Epithelial cell of alveolus of lung (primary cell): ENCODE measurements around the gene GLIPR1L2. TPM values are rescaled to one million over a fixed set of nuclear protein-coding genes. Genes with fewer than 3 reads are reported as not detected.

Source experiments
- total RNA-seq: library from RNA; depleted of rRNA; stranded (reverse); fragments of >200 nt; gene quantifications from 2 replicates; pipeline ENCODE4 v1.2.1, GENCODE V29; 2015

The GLIPR1L2 gene
- total RNA-seq = 0.13 TPM in 1 of 2 replicates, not detected in the other

DNA sequence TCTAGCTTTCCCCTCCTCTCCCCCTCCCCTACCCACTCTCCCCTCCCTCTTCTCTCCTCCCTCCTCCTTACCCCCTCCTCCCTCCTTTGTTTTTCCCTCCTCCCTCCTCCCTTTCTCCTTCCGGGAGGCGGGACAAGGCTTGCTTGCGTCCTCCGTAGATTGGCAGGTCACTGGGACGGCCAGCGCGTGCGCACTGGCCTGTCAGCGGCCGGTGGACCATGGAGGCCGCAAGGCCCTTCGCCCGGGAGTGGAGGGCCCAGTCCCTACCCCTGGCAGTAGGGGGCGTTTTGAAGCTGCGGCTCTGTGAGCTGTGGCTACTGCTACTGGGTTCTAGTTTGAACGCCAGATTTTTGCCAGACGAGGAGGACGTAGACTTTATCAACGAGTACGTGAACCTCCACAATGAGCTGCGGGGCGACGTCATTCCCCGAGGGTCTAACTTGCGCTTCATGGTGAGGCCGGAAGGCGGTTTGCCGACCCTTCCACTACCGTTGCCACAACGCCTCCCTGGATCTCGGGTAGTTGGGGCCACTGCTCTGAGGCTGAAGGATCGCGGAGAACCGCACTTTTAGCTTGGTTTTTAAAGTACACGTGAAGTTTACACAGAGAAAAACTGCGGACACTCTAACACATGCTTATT, at the start of gene GLIPR1L2:
Gene GLIPR1L2 (plus strand): TSS at position 191 of the 640 bp plus-strand sequence. CDS start 28 bp downstream, at position 219.

DNA sequence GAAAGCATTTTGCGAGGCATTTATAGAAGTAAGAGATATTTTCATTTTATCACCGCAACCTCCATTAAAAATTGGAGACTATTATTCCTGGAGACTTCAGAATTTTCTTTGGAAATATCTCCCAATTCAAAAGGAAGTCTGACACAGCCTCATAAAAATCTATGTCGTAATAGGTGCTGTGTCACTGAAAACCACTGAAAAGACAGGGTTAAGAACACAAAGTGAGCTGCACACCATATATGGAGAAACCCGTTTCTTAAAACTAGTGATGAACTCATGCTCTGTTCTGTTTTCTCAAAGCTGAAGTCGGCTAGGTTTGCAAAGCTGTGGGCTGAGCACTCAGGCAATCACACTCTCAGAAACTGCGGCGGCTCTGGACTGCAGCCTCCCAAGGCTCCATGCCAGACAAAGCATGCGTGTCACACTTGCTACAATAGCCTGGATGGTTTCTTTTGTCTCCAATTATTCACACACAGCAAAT, 89.6 kb downstream of the GLIPR1L2 start, which contains the start of gene GLIPR1:
Gene GLIPR1 (plus strand): TSS at position 287 of the 481 bp plus-strand sequence. CDS start 126 bp downstream, at position 413.

Other genes starting within 250 kb of the GLIPR1L2 start
- not detected in 2 replicates for gene KCNC2, start 181.2 kb upstream of the GLIPR1L2 start, total RNA-seq
- gene CAPS2, start 60.8 kb upstream of the GLIPR1L2 start, total RNA-seq = 1.7 and 11.3 TPM in 2 replicates
- not detected in 2 replicates for gene GLIPR1L1, start 56.4 kb upstream of the GLIPR1L2 start, total RNA-seq
- 13.7 and 56.4 TPM in 2 replicates for gene GLIPR1, start 89.7 kb downstream of the GLIPR1L2 start, total RNA-seq
- gene KRR1, start 120.5 kb downstream of the GLIPR1L2 start, total RNA-seq = 14.1 and 25.1 TPM in 2 replicates